Measurements from ENCODE around the gene PRSS56. TPM values are rescaled to one million over a fixed set of nuclear protein-coding genes. Genes with fewer than 3 reads are reported as not detected.
A peak's percentile ranks its signal among the peaks of the same experiment; 100 is the strongest.

PRSS56 gene
- polyA plus RNA-seq, 1 donor (not counting 4 experiments of a cell fraction or from before 2014, with no cell fraction given), result not detected

- TF ChIP-seq EZH2 (IDR thresholded peaks at IDR 0.05; ENCODE audit: low read length) (no peak), CTCF (optimal IDR thresholded peaks at IDR 0.05 in 1 of 3, IDR thresholded peaks at IDR 0.05 in 1 of 3, conservative IDR thresholded peaks at IDR 0.05 in 1 of 3; ENCODE audit: extremely low read depth in 1 of 3, insufficient read depth in 2 of 3, low read length in 3 of 3) (peak in 2 of 3 experiments; percentile 32 to 33)
Observed at GRCh38 chr2:232550354-232551249, 30.4 kb downstream of the PRSS56 start, which contains the start of the genes EIF4E2 and TIGD1. EIF4E2 (plus strand) TSS chr2:232550689; CDS start chr2:232550725, 36 bp downstream. TIGD1 (minus strand) TSS chr2:232550557; CDS start chr2:232549882, 675 bp downstream.

GRCh38 chr2:232551250-232551638, 31.1 kb downstream of the PRSS56 start:
- H3K79me2 ChIP-seq (ENCODE audit: control insufficient read depth, insufficient read depth, low read length), result peaks cover 77% of the 10 kb centered on the region
- H3K9me3 ChIP-seq (ENCODE audit: control insufficient read depth, low read depth, low read length), result no peaks in the 10 kb centered on the region
- peaks cover 10% of the 10 kb centered on the region for H3K4me1 ChIP-seq (ENCODE audit: control insufficient read depth, extremely low read depth, insufficient read depth, low read length)
- H2AFZ ChIP-seq (ENCODE audit: control insufficient read depth, low read length), result peak overlapping the region; percentile 15
- dilution Hi-C loops (cut with MboI; ENCODE audit: extremely low pct_ligation_motif_present, low sequenced_read_pairs), result no loop called here
- peaks cover 3% of the 10 kb centered on the region for H4K20me1 ChIP-seq (ENCODE audit: control insufficient read depth, extremely low read depth, insufficient read depth, low read length)
- peak overlapping the region; percentile 95 for H3K4me2 ChIP-seq (ENCODE audit: control insufficient read depth, extremely low read depth, insufficient read depth, low read depth, low read length)
- H3K27ac ChIP-seq (ENCODE audit: control insufficient read depth, insufficient read depth, low read length), result peak overlapping the region; percentile 92
- no peak for TF ChIP-seq EZH2 (IDR thresholded peaks at IDR 0.05; ENCODE audit: low read length)
- TF ChIP-seq CTCF (optimal IDR thresholded peaks at IDR 0.05 in 1 of 3, IDR thresholded peaks at IDR 0.05 in 1 of 3, conservative IDR thresholded peaks at IDR 0.05 in 1 of 3; ENCODE audit: extremely low read depth in 1 of 3, insufficient read depth in 2 of 3, low read length in 3 of 3), result no peak
- FAIRE-seq (no peak), DNase-seq (ENCODE audit: low read depth, low spot score) (no peak)
- H3K36me3 ChIP-seq (ENCODE audit: control insufficient read depth in 2 of 2, extremely low read depth in 1 of 2, insufficient read depth in 2 of 2, low read length in 2 of 2), result peaks cover 11 to 12% of the 10 kb centered on the region in 2 experiments
- peaks cover 2% of the 10 kb centered on the region for H3K9me1 ChIP-seq (ENCODE audit: control insufficient read depth, extremely low read depth, insufficient read depth, low read length)
- H3K27me3 ChIP-seq (ENCODE audit: control insufficient read depth, extremely low read depth, insufficient read depth, low read length), result no peaks in the 10 kb centered on the region
- peak overlapping the region; percentile 97 for H3K9ac ChIP-seq (ENCODE audit: control insufficient read depth, extremely low read depth, insufficient read depth, low read length)
- peak overlapping the region; percentile 82 to 93 (median 93) for H3K4me3 ChIP-seq (ENCODE audit: control insufficient read depth in 2 of 3, extremely low read depth in 1 of 3, insufficient read depth in 2 of 3, low read depth in 1 of 3, low read length in 3 of 3)

More at GRCh38 chr2:232550354-232551249, 30.4 kb downstream of the PRSS56 start, which contains the start of the genes EIF4E2 and TIGD1:
- peaks cover 10% of the 10 kb centered on the region for H3K4me1 ChIP-seq (ENCODE audit: control insufficient read depth, extremely low read depth, insufficient read depth, low read length)
- H3K79me2 ChIP-seq (ENCODE audit: control insufficient read depth, insufficient read depth, low read length), result peaks cover 71% of the 10 kb centered on the region
- H3K9ac ChIP-seq (ENCODE audit: control insufficient read depth, extremely low read depth, insufficient read depth, low read length), result peak within 1 kb of the TSS; percentile 97
- H3K9me3 ChIP-seq (ENCODE audit: control insufficient read depth, low read depth, low read length), result no peaks in the 10 kb centered on the region
- peak; percentile 53 for DNase-seq (ENCODE audit: low read depth, low spot score)
- H3K27ac ChIP-seq (ENCODE audit: control insufficient read depth, insufficient read depth, low read length), result peak within 1 kb of the TSS; percentile 92
- no peaks in the 10 kb centered on the region for H3K27me3 ChIP-seq (ENCODE audit: control insufficient read depth, extremely low read depth, insufficient read depth, low read length)
- peaks cover 3% of the 10 kb centered on the region for H4K20me1 ChIP-seq (ENCODE audit: control insufficient read depth, extremely low read depth, insufficient read depth, low read length)
- peak; percentile 69 for FAIRE-seq
- peak within 1 kb of the TSS; percentile 95 for H3K4me2 ChIP-seq (ENCODE audit: control insufficient read depth, extremely low read depth, insufficient read depth, low read depth, low read length)
- peaks cover 10% of the 10 kb centered on the region in 2 experiments for H3K36me3 ChIP-seq (ENCODE audit: control insufficient read depth in 2 of 2, extremely low read depth in 1 of 2, insufficient read depth in 2 of 2, low read length in 2 of 2)
- peak within 1 kb of the TSS; percentile 82 to 93 (median 93) for H3K4me3 ChIP-seq (ENCODE audit: control insufficient read depth in 2 of 3, extremely low read depth in 1 of 3, insufficient read depth in 2 of 3, low read depth in 1 of 3, low read length in 3 of 3)
- dilution Hi-C loops (cut with MboI; ENCODE audit: extremely low pct_ligation_motif_present, low sequenced_read_pairs), result no loop called here
- H3K9me1 ChIP-seq (ENCODE audit: control insufficient read depth, extremely low read depth, insufficient read depth, low read length), result peaks cover 2% of the 10 kb centered on the region
- H2AFZ ChIP-seq (ENCODE audit: control insufficient read depth, low read length), result peak within 1 kb of the TSS; percentile 91
